BLaER1 treated with 17β-estradiol and CSF1 and Interleukin-3, amounts not matched to agents 10 nM and 100 nM (cell line): ENCODE measurements around the gene SLC38A6.

ENCODE experiments used
- H3K27ac ChIP-seq, 11 experiments: shearing (Covaris generic); formaldehyde crosslinking; 2 replicates each; pipeline ENCODE4 v1.8.1; 2022
- H3K27me3 ChIP-seq, 11 experiments: shearing (Covaris generic); formaldehyde crosslinking; 2 replicates each; pipeline ENCODE4 v1.8.1; 2022
- H3K36me3 ChIP-seq, 11 experiments: shearing (Covaris generic); formaldehyde crosslinking; 2 replicates each; pipeline ENCODE4 v1.8.1; 2022
- H3K4me1 ChIP-seq, 10 experiments: shearing (Covaris generic); formaldehyde crosslinking; 2 replicates each; pipeline ENCODE4 v1.8.1; 2022
- H3K4me2 ChIP-seq, 11 experiments: shearing (Covaris generic); formaldehyde crosslinking; 2 replicates each; pipeline ENCODE4 v1.8.1; 2022
- H3K4me3 ChIP-seq, 10 experiments: shearing (Covaris generic); formaldehyde crosslinking; 2 replicates each; pipeline ENCODE4 v1.8.1; 2022
- H3K9ac ChIP-seq, 11 experiments: shearing (Covaris generic); formaldehyde crosslinking; 2 replicates each; pipeline ENCODE4 v1.8.1; 2022
- H3K9me3 ChIP-seq, 11 experiments: shearing (Covaris generic); formaldehyde crosslinking; replicated peaks in 1 of 11; 2 replicates each; pipeline ENCODE4 v1.8.1; 2022
- H4K20me1 ChIP-seq, 11 experiments: shearing (Covaris generic); formaldehyde crosslinking; 2 replicates each; pipeline ENCODE4 v1.8.1; 2022
- Cebpa-rat ChIP-seq, 11 experiments: shearing (Covaris generic); IDR thresholded peaks; 2 replicates each; pipeline ENCODE4 v1.8.1; 2022

Gene SLC38A6

GRCh38 chr14:60956202-60956601 is 24.8 kb upstream of the SLC38A6 start:
- Histone ChIP-seq H3K4me3 (no peak overlapping the region), H4K20me1 (no peaks in the 10 kb centered on the region), H3K9ac (no peak overlapping the region), H3K9me3 (peaks cover 40 to 70% (median 50%) of the 10 kb centered on the region in 11 experiments), H3K27me3 (no peaks in the 10 kb centered on the region), H3K4me2 (no peak overlapping the region), H3K4me1 (no peaks in the 10 kb centered on the region), H3K36me3 (peaks cover 10 to 29% (median 17%) of the 10 kb centered on the region in 11 experiments; a peak in 21 of 22 replicates), H3K27ac (no peak overlapping the region)
- TF ChIP-seq Cebpa-rat (IDR thresholded peaks at IDR 0.05) = no peak

DNA sequence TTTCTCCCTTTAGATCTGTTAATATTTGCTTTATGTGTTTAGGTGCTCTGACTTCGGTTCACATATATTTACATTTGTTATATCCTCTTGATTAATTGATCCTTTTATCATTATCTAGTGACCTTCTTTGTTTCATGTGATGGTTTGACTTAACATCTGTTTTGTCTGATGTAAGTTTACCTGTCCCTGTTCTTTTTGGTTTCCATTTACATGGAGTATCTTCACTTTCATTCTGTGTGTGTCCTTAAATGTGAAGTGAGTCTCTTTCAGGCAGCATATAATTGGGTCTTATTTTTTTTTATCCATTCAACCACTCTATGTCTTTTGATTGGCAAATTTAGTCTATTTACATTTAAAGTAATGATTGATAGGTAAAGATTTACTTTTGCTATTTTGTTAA is 24.4 kb upstream of the SLC38A6 start:
- H3K9ac ChIP-seq = no peak overlapping the region
- no peak for TF ChIP-seq Cebpa-rat (IDR thresholded peaks at IDR 0.05)
- no peaks in the 10 kb centered on the region for H4K20me1 ChIP-seq
- no peaks in the 10 kb centered on the region for H3K4me1 ChIP-seq
- H3K4me2 ChIP-seq = no peak overlapping the region
- peaks cover 10 to 29% (median 17%) of the 10 kb centered on the region in 11 experiments; a peak in 21 of 22 replicates for H3K36me3 ChIP-seq
- H3K9me3 ChIP-seq = peaks cover 40 to 70% (median 50%) of the 10 kb centered on the region in 11 experiments
- no peaks in the 10 kb centered on the region for H3K27me3 ChIP-seq
- H3K4me3 ChIP-seq = no peak overlapping the region
- H3K27ac ChIP-seq = no peak overlapping the region

DNA sequence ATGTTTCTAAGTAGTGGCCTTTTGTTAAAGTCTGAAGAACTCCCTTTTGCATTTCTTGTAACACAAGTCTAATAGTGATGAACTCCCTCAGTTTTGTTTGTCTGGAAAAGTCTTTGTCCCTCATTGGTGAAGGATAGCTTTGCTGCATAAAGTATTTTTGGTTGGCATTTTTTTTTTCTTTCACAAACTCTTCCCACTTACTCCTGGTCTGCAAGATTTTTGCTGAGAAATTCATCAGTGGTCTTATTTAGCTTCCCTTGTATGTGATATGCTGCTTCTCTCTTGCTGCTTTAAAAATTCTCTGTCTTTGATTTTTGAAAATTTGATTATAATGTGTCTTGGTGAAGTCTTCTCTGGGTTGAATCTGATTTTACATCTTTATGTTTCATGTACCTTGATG is 22.9 kb upstream of the SLC38A6 start:
- no peak overlapping the region for H3K9ac ChIP-seq
- peaks cover 10 to 28% (median 17%) of the 10 kb centered on the region in 11 experiments; a peak in 21 of 22 replicates for H3K36me3 ChIP-seq
- no peak overlapping the region for H3K4me2 ChIP-seq
- H3K4me1 ChIP-seq = no peaks in the 10 kb centered on the region
- no peaks in the 10 kb centered on the region for H3K27me3 ChIP-seq
- no peak overlapping the region for H3K4me3 ChIP-seq
- H3K27ac ChIP-seq = no peak overlapping the region
- no peaks in the 10 kb centered on the region for H4K20me1 ChIP-seq
- TF ChIP-seq Cebpa-rat (IDR thresholded peaks at IDR 0.05) = no peak
- H3K9me3 ChIP-seq = peaks cover 40 to 61% (median 50%) of the 10 kb centered on the region in 11 experiments

GRCh38 chr14:60963761-60964160 is 17.3 kb upstream of the SLC38A6 start:
- no peak overlapping the region for H3K9ac ChIP-seq
- H3K27me3 ChIP-seq = no peaks in the 10 kb centered on the region
- H4K20me1 ChIP-seq = no peaks in the 10 kb centered on the region
- no peak for TF ChIP-seq Cebpa-rat (IDR thresholded peaks at IDR 0.05)
- peaks cover 0 to 6% (median 4%) of the 10 kb centered on the region in 11 experiments; a peak in 8 of 22 replicates for H3K36me3 ChIP-seq
- H3K4me3 ChIP-seq = no peak overlapping the region
- no peak overlapping the region for H3K27ac ChIP-seq
- H3K4me1 ChIP-seq = peaks cover 0 to 5% (median 0%) of the 10 kb centered on the region in 10 experiments; a peak in 1 of 20 replicates
- H3K9me3 ChIP-seq = peaks cover 5 to 15% (median 9%) of the 10 kb centered on the region in 11 experiments
- H3K4me2 ChIP-seq = no peak overlapping the region

DNA sequence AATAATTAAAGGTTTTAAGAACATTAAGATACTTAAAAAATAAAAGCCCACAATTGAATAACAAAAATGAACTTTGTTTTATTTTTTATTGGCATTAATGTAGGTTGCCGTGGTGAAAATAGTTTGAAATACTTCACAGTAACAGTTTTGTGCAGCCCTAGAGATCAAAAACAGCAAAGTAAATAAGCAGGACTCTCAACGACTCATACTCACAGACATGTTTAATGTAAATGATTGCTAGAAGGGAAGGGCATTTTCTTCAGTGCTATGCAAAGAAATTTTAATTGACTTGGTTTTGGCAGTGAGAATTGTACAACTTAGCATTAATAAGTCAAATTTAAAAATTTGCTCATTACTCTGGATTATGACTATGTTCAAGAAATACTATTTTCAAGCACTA is 16.1 kb upstream of the SLC38A6 start:
- Histone ChIP-seq H3K4me2 (no peak overlapping the region), H3K27me3 (no peaks in the 10 kb centered on the region), H3K36me3 (peaks cover 0 to 4% (median 0%) of the 10 kb centered on the region in 11 experiments; a peak in 1 of 22 replicates), H3K9ac (no peak overlapping the region), H3K9me3 (0 out of 22 replicates have a peak, but pooled peaks cover 0 to 6% (median 0%) of the 10 kb centered on the region in 11 experiments), H3K4me3 (no peak overlapping the region), H3K4me1 (peaks cover 0 to 5% (median 0%) of the 10 kb centered on the region in 10 experiments; a peak in 2 of 20 replicates), H3K27ac (no peak overlapping the region), H4K20me1 (no peaks in the 10 kb centered on the region)
- no peak for TF ChIP-seq Cebpa-rat (IDR thresholded peaks at IDR 0.05)

GRCh38 chr14:60965402-60965801 is 15.6 kb upstream of the SLC38A6 start:
- 0 out of 22 replicates have a peak, but pooled peaks cover 0 to 4% (median 0%) of the 10 kb centered on the region in 11 experiments for H3K36me3 ChIP-seq
- TF ChIP-seq Cebpa-rat (IDR thresholded peaks at IDR 0.05) = no peak
- no peaks in the 10 kb centered on the region for H3K27me3 ChIP-seq
- peak overlapping the region in 1 of 11 experiments; percentile 5; a peak in 1 of 22 replicates for H3K4me2 ChIP-seq
- H3K4me1 ChIP-seq = peaks cover 0 to 9% (median 0%) of the 10 kb centered on the region in 10 experiments; a peak in 7 of 20 replicates
- H3K9ac ChIP-seq = no peak overlapping the region
- H3K9me3 ChIP-seq = 0 out of 22 replicates have a peak, but pooled peaks cover 0 to 1% (median 0%) of the 10 kb centered on the region in 11 experiments
- no peak overlapping the region for H3K4me3 ChIP-seq
- no peak overlapping the region for H3K27ac ChIP-seq
- no peaks in the 10 kb centered on the region for H4K20me1 ChIP-seq

DNA sequence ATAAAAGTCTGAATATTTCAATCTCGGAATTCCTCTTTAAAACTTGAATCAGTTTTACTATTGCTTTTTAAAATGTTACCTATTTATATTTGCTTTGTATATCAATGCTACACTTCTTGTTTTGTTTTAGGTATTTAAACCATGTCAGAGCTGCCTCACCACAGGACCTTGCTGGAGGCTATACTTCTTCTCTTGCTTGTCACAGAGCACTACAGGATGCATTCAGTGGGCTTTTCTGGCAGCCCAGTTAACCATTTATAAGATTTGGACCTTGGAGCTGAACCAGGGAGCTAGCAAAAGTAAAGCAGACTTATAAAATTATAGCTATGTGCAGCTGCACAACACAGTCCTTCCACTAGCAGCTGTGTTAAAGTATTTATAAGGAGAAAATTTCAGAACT is 12.9 kb upstream of the SLC38A6 start:
- H3K36me3 ChIP-seq = peaks cover 0 to 8% (median 0%) of the 10 kb centered on the region in 11 experiments; a peak in 2 of 22 replicates
- TF ChIP-seq Cebpa-rat (IDR thresholded peaks at IDR 0.05) = no peak
- H4K20me1 ChIP-seq = no peaks in the 10 kb centered on the region
- no peak overlapping the region for H3K4me2 ChIP-seq
- no peak overlapping the region for H3K27ac ChIP-seq
- H3K9me3 ChIP-seq = no peaks in the 10 kb centered on the region
- no peak overlapping the region for H3K9ac ChIP-seq
- H3K4me3 ChIP-seq = no peak overlapping the region
- peaks cover 0 to 24% (median 5%) of the 10 kb centered on the region in 10 experiments; a peak in 11 of 20 replicates for H3K4me1 ChIP-seq
- H3K27me3 ChIP-seq = no peaks in the 10 kb centered on the region

GRCh38 chr14:60968671-60969070 is 12.4 kb upstream of the SLC38A6 start:
- H3K9ac ChIP-seq = no peak overlapping the region
- no peak for TF ChIP-seq Cebpa-rat (IDR thresholded peaks at IDR 0.05)
- H4K20me1 ChIP-seq = no peaks in the 10 kb centered on the region
- H3K27ac ChIP-seq = no peak overlapping the region
- peaks cover 0 to 12% (median 0%) of the 10 kb centered on the region in 11 experiments; a peak in 4 of 22 replicates for H3K36me3 ChIP-seq
- no peak overlapping the region for H3K4me3 ChIP-seq
- no peaks in the 10 kb centered on the region for H3K27me3 ChIP-seq
- H3K4me2 ChIP-seq = no peak overlapping the region
- peaks cover 0 to 24% (median 5%) of the 10 kb centered on the region in 10 experiments; a peak in 11 of 20 replicates for H3K4me1 ChIP-seq
- no peaks in the 10 kb centered on the region for H3K9me3 ChIP-seq

DNA sequence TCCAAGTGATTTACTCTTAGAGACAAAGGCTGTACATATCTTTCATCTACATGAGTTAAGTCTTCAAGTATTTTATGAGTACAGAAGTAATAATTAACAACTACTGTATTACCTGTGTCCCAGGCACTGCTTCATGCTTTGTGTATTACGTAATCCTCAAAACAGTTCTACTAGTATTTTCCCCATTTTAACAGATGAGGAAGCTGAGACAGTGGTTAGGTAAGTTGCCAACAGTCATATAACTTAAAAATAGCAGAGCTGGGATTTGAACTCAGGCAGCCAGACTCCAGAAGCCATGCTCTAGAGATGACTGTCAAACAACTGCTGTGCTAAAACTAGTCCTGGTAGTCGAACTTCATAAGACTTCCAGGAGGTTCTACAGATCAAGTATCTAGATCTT is 10.9 kb upstream of the SLC38A6 start:
- peak in 5 of 11 experiments; percentile 18 to 67 (median 61); a peak in 6 of 22 replicates for TF ChIP-seq Cebpa-rat (IDR thresholded peaks at IDR 0.05)
- Histone ChIP-seq H3K4me3 (no peak overlapping the region), H3K9me3 (no peaks in the 10 kb centered on the region), H3K27ac (no peak overlapping the region), H4K20me1 (no peaks in the 10 kb centered on the region), H3K36me3 (peaks cover 0 to 26% (median 2%) of the 10 kb centered on the region in 11 experiments; a peak in 4 of 22 replicates), H3K27me3 (no peaks in the 10 kb centered on the region), H3K9ac (no peak overlapping the region), H3K4me1 (peaks cover 0 to 23% (median 5%) of the 10 kb centered on the region in 10 experiments; a peak in 11 of 20 replicates), H3K4me2 (peak overlapping the region in 3 of 11 experiments; percentile 5 to 38 (median 29); a peak in 4 of 22 replicates)
